GM21576 (cell line): ENCODE data around the gene RHBDL2.
A peak's percentile ranks its signal among the peaks of the same experiment; 100 is the strongest.
"Not testable (repeated sequence)": the region's sequence is repeated elsewhere in the genome, so short reads cannot be mapped to it uniquely, and the experiment has no call there.

Source experiments
- ATAC-seq: cut with Tn5 transposase; IDR thresholded peaks from one replicate; pipeline ENCODE4 v1.9.1; 2021; ENCODE audit warnings: mild to moderate bottlenecking, moderate library complexity; ENCODE audit not compliant: unreplicated experiment

Gene RHBDL2

DNA sequence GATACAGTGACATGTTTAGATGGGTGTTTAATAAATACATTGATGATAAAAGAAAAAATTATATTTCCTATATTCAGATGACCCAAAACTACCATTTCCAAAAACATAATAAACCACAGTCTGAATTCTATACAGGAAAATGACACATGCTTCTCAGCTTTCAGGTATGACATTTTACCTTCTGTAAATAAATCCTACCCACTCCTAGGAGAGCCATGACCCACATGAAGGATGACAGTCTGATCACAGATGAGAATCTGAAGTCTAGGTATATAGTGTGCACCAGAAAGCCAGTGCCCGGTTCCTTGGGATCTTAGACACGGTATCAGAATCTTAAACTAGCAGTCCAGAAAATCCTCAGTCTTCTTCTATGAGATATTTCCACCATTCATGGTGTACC is 56.5 kb downstream of the RHBDL2 start:
- ATAC-seq: no peak

DNA sequence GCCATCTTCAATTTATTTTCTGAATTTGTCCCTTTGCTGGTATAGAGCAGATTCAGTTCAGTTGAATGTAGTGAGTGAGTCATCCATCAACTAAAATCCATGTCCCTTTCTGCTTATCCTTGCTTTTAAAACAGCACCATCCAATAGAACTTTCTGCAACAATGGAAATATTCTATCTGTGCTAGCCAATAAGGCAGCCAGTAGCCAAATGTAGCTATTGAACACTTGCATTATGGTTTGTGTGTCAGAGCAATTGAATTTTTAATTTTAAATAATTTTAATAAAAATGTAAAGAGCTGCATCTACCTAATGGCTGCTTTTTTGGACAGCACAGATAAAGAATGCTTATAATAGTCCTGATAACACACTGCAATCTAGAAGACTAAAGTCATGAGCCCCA is 60.1 kb downstream of the RHBDL2 start, which contains the start of gene GJA9:
GJA9 (minus strand) TSS at position 101 of the 400 bp plus-strand sequence. CDS start 5,489 bp downstream, outside the sequence.
- ATAC-seq: no peak

DNA sequence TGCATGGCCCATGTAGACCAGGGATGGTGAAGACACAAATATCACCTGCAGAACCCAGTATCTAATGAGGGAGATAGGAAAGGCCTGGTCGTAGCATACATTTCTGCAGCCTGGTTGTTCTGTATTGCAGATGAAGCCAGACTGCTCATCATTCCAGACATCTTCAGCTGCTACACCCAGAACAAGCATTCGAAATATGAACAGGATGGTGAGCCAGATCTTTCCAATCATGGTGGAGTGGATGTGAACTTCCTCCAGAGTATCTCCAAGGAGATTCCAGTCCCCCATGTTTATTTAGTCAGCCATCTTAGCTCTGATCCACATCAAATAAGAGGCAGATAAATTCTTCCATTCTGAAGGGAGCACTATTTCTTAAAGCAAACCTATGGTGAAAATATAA is 65.8 kb downstream of the RHBDL2 start:
- ATAC-seq: no peak

DNA sequence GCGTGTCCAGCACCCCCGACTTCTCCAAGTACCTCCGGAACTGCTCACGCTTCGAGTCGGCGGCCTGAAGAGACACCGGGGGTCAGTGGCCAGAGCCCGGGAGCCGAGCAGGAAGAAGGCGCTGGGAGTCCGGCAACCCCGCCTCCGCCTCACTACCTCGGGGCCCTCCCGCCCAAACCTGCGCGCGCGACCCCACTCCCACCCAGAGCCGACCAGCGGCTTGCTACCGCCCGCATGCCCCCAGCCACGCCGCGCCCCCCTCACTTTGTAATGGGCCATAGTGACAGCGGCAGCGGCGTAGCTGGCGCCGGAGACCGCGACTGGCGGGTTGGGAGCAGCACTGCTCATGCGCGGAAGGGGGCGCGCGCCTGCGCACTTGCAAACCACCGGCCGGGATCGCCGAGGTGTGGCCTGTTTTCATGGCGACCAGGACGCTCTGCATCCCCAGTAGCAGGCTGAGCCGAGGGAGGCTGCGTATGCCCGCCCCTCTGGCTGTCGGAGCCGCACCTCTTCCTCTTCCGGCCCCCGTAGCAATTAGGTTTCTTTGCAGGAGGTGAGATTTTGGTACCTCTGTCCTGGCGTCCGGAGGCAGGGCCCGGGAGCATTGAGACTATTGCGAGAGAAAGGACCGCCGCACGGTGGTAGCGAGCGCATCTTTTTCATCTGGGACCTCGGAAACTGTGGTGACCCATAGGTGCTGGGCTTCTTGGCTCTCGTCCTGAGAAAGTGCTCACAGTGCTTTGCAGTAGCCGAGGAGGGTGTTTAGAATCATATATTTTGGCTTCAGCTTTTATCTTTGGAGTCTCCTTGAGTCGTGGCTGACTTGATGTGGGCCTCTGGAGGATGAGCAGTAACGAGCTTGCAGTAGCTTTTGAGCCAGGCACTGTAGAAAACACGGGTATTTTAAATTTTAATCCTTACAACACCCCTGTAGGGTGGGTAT is 68.3 kb downstream of the RHBDL2 start, which contains the start of gene MYCBP:
MYCBP (minus strand) TSS at position 322 of the 943 bp plus-strand sequence; CDS start at position 279, 43 bp downstream.
- ATAC-seq: peak; percentile 92

DNA sequence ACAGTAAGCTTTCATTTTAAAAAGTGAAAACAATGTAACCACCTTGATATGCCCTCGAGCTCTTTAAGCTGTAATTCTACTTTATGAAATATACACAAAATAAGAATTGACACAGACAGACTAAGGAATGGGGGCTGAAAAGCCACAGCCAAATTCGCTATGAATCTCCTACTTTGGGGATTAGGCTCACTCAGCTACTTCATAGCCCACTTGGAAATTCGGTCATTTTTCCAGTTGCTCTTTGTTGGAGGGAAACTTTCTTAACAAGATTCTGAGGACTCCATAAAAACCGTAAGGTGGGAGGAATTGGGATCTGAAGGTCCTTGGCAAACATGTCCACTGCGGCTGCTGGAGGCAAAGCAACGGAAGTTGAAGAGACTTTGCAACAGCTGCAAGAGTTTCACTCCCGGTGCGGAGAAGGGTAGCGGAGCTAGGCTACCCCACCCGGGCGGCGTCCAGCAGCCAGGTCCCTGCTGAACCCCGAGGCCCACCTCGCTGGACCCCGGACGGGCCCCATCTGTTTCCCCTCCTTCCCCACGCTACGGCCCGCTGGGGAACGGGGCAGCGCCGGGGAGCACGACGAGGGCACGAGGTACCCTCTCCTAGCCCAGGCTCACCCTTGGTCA is 69.1 kb downstream of the RHBDL2 start:
- peak; percentile 24 for ATAC-seq

DNA sequence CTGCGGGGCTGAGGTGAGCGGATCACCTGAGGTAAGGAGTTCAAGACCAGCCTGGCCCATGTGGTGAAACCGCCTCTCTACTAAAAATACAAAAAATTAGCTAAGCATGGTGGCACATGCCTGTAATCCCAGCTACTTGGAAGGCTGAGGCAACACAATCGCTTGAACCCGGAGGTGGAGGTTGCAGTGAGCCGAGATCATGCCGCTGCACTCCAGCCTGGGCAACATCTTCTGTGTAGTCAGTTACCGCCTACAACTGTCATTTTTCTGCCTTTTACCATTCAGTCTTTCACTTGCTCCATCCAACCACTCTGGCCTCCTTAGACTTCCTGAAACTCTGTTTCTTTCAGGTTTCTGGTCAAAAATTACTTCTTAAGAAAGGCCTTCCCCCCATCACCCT is 70.6 kb downstream of the RHBDL2 start:
- no peak for ATAC-seq

DNA sequence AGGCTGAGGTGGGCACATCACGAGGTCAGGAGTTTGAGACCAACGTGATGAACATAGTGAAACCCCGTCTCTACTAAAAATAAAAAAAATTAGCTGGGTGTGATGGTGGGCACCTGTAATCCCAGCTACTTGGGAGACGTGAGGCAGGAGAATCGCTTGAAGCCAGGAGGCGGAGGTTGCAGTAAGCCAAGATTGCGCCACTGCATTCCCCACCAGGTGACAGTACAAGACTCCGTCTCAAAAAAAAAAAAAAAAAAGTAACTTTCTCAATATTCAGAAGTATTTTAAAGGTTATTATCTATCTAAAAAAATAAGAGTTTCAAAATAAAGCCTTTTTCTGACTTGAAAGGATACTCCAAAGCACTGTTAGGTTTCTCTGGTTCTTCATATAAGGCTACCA is 74.4 kb downstream of the RHBDL2 start:
- no peak for ATAC-seq

DNA sequence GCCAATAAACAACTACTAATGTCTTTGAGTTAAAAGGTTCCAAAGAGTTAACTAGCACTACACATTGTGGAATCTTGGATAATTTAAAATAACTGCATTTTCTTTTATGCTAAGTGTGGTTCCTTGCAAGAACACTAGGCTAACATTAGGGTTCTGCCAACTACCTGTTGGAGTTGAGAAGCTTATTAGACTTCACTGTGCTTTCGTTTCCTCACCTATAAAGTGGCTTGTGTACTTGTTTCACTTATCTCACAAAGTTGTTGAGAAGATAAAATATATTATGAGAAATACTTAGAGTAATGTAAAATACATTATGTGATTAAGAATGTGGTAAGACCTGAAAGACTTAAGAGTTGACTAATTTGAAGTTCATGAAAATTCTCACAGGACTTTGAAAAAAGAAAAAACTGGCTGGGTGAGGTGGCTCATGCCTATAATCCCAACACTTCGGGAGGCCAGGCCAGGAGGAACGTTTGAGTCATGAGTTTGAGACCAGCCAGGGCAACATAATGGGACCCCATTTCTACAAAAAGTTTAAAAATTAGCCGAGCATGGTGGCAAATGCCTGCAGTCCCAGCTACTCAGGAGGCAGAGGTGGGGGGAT is 76.4 kb downstream of the RHBDL2 start:
- ATAC-seq: no peak

DNA sequence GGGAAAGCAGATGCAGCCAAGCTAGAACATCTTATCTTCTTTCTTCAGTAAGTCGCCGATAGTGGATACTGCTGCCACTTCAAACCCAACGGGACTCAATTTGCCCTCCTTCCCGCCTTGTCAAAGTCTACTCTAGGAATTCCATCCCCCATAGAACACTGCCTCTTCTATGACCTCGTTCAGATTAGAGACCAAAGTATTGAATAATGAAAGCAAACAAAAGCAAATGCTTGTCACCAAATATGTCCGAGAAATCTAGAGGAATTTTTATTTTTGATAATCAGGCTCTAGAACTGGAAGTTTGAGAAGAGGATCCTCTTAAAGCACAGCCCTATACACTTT is 81.2 kb downstream of the RHBDL2 start:
- no peak for ATAC-seq

DNA sequence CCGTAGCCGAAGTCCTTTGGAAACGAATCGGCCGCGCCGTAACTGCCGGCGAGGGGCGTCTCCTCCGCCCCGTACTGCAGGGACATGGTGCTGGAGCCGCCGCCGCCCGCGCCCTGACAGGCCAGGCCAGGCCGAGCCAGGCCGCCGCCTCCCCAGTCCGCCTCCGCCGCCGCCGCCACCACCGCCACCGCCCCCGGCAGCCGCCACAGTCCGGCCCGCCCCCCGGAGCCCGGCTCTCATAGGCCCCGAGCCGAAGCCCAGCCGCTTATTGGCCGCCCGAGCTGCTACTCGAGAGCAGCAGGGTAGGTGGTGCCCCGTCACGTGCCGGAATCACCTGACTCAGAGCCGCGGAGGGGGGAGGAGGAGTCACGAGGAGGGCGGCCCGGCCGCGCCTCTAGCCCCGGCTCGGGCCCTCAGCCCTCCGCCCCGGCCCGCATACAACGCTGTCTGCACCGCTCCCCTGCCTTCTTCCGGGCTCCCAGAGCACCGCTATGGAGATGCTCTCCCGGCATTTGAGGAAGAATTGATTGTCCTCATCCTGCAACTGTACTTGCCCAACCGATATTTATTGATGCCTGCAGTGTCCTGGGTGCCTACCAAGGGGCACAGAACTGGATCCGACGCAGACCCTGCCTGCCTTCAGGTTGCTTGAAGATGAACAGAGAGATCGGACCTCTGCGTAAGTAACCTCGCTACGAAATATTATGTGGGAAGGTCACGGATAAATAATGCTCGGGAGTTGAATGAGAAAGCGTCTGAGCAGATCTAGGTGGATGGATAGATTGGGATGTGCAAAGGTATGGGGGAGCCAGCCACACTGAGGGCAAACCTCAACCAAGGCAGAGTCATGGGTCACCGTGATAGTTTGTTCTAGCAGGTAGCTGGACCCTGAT is 81.8 kb downstream of the RHBDL2 start, which contains the start of gene RRAGC:
RRAGC (minus strand) TSS at position 212 of the 893 bp plus-strand sequence; CDS start at position 86, 126 bp downstream.
- peak; percentile 88 for ATAC-seq

DNA sequence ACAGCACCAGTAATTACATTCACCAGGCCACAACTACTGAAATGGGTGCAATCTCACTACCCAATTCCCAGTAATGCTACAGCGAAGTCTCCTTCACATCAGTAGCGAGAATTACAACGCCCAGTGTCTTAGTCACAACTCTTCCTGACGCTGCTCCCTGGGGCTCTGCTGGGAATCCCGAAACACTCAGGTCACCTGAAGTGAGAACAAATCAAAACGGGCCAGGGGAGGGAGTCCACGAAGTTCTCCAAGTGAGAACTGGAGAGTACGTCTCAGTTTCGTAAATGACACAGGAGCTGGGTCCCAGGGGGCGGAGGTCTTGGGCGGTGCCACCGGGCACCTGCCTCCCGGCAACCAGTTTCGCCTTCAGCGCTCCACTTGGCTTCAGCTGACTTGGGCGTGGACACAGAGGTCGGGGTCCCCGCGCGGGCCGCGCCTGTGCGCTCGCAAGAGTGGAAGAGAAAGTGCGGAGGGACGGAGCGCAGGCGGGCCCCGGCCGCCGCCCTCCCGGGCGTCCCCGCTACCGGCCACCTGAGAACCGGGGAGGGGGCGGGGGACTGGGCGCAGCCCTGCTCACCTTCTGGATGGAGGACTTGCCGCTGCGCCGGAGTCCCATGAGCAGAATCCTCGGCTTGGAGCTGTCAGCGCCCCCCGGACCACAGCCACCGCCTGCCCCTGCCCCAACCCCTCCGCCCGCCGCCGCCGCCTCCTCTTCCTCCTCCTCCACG is 82.6 kb downstream of the RHBDL2 start:
- peak; percentile 22 for ATAC-seq

DNA sequence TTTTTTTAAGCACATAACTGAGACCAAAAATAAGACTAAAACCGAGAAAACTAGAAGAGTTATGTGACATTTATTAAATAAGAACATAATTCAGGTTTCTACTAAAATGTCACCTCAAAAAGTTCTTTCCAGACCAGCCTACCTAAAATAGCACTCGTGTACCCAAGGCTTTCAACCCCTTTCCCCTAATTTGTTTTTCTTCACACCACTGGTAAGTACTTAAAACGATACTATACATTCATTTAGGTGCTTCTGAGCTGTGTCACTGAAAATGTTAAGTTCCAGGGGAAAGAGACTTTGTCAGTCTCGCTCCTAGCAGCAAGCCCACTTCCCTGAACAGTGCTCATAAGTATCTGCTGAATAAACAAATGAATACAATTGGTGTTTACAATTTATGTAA is 88.8 kb downstream of the RHBDL2 start:
- ATAC-seq: no peak

DNA sequence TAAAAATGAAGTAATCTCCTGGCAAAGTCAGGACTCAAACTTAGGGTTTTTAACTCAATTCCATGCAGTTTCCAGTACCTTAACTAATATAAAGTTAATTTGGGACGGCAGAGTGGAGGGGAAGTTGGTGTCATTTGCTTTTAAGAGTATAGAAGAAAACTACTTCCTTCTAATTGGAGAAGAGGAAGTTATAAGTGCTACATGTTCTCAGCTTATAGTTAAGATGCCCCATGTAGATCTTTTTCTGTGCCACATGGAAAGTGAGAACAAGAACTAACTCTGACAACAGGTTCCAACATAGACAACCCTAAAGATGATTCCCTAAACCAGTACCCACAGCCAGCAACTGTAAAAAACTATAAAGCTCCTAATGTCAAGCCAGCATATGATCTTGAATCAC is 93.6 kb downstream of the RHBDL2 start:
- no peak for ATAC-seq

DNA sequence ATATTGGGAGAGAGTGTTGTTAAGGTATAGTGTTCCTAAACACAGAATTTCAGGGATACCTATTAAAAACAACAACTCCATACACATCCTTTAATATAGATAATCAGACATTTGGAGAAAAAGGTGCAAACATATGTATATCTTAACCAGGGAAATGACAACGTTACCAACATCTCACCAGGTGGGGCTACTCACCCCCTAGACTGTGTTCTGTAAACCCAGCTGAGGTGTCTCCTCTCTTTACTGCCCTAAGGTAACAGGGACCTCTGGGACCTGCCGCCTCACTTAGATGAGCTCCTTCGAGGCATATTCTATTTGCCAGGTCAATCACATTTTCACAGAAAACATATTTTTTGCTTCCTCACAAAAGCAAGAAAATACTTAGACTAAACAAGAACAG is 95.4 kb downstream of the RHBDL2 start:
- ATAC-seq: no peak

DNA sequence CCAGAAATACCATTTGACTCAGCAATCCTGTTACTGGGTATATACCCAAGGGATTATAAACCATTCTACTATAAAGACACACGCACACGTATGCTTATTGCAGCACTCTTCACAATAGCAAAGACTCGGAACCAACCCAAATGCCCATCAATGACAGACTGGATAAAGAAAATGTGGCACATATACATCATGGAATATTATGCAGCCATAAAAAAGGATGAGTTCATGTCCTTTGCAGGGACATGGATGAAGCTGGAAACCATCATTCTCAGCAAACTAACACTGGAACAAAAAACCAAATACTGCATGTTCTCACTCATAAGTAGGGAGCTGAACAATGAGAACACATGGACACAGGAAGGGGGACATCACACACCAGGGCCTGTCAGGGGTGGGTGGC is 96.5 kb downstream of the RHBDL2 start:
- not testable (repeated sequence) for ATAC-seq

DNA sequence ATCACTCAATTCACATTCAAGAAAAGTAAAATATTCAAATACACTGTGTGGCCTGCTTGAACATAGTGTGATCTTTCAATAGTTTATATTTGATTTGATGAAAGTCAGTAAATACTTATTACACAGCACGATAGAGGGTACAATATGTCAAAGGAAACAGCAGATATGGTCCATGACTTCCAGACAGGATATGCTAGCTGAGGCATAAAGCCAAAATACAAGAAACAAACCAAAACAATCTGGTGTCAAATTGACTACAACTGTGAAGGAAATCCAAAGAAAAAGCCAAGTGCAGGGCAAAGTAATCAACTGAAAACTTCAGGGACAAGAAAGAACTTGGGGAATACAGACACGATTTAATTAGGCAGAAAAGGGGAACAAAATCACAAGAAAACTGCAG is 101.3 kb downstream of the RHBDL2 start:
- no peak for ATAC-seq

DNA sequence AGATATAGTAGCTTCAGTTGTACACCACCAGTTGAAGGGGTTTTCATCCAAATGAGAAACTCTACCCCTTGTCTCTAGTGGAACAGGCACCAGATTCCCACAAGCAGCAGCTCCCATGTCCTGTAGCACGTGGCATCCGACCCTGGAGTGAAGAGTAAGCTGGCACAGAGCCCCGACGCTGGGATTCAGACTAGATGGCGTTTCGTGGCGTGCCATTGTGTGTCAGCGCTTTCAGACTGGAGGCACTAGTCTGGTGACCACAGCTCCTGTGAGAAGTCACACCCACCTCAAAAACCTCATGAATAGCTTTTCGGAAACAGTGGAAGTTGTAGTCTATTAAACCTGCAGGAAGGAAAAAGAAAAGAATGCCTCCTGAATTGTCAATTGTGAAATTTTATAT is 102.3 kb downstream of the RHBDL2 start:
- ATAC-seq: no peak

DNA sequence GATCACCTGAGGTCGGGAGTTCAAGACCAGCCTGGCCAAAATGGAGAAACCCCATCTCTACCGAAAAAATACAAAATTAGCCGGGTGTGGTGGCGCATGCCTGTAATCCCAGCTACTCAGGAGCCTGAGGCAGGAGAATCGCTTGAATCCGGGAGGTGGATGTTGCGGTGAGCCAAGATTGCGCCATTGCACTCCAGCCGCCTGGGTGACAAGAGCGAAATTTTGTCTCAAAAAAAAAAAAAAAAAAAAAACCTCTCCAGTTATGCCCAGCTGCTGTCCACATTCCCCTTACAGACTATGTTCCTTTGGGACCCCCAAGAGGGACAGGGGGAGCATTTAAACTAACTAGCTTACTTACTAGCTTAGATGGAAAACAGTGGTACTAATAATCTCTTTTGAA is 105.3 kb downstream of the RHBDL2 start:
- not testable (repeated sequence) for ATAC-seq
